Naive thymus-derived CD4-positive, alpha-beta T cell (primary cell): ENCODE results near the gene FREM2. TPM values are rescaled to one million over a fixed set of nuclear protein-coding genes. Genes with fewer than 3 reads are reported as not detected.

Experiments
- ATAC-seq: fragments of 150-1000 bp; cut with Tn5 transposase; 2 replicates; pipeline ENCODE4 v1.10.0; 2021; ENCODE audit warnings: mild to moderate bottlenecking, moderate library complexity
- CTCF ChIA-PET: fragments of 350-600 bp; sonication (Branson Sonifier 250); formaldehyde crosslinking; loops from one replicate; lab custom pipeline; 2021; ENCODE audit warnings: antibody characterized with exemption; lab: Charles Lee
- POLR2A ChIA-PET: fragments of 350-600 bp; sonication (Branson Sonifier 250); formaldehyde crosslinking; loops from one replicate; lab custom pipeline; 2021; ENCODE audit warnings: antibody characterized with exemption, inconsistent platforms; lab: Charles Lee
- DNase-seq, 9 donors: peaks; one replicate each; pipeline versions ENCODE4 v3.0.0 to v3.0.0-alpha.2; 2020 to 2022; ENCODE audit warnings: mixed read lengths in 1 of 9
- H3K27ac ChIP-seq: one replicate; pipeline ENCODE4 v1.7.0; 2013; ENCODE audit warnings: mild to moderate bottlenecking, low read depth, low read length, moderate library complexity
- H3K27me3 ChIP-seq, 2 donors: one replicate each; pipeline ENCODE4 v1.7.0; 2013; ENCODE audit warnings: low read length in 2 of 2, mild to moderate bottlenecking in 2 of 2, moderate library complexity in 2 of 2; ENCODE audit not compliant: control insufficient read depth in 2 of 2, insufficient read depth in 2 of 2
- H3K36me3 ChIP-seq, 3 experiments: 1 replicate in 2 of 3; 2 replicates in 1 of 3; pipeline ENCODE4 v1.7.0; 2013; ENCODE audit warnings: low read length in 3 of 3, mild to moderate bottlenecking in 3 of 3, moderate library complexity in 1 of 3; ENCODE audit not compliant: insufficient read depth in 3 of 3, control insufficient read depth in 2 of 3
- H3K4me1 ChIP-seq, 2 donors: one replicate each; pipeline ENCODE4 v1.7.0; 2013; ENCODE audit warnings: low read length in 2 of 2, mild to moderate bottlenecking in 2 of 2, moderate library complexity in 1 of 2; ENCODE audit not compliant: control insufficient read depth in 2 of 2, insufficient read depth in 2 of 2
- H3K4me3 ChIP-seq: 2 replicates; pipeline ENCODE4 v1.7.0; 2013; ENCODE audit warnings: mild to moderate bottlenecking, low read length
- H3K9me3 ChIP-seq, 3 experiments: 1 replicate in 2 of 3; 2 replicates in 1 of 3; pipeline ENCODE4 v1.7.0; 2013; ENCODE audit warnings: low read length in 3 of 3; ENCODE audit not compliant: control insufficient read depth in 2 of 3
- H3K27ac Mint-ChIP-seq, 9 donors: one replicate each; pipeline ENCODE4 v1.8.0; 2020 to 2022; ENCODE audit warnings: mixed read lengths in 9 of 9, mild to moderate bottlenecking in 8 of 9, moderate library complexity in 5 of 9, inconsistent platforms in 2 of 9
- H3K27me3 Mint-ChIP-seq, 5 donors: one replicate each; pipeline ENCODE4 v1.8.0; 2021 to 2022; ENCODE audit warnings: mixed read lengths in 5 of 5, mild to moderate bottlenecking in 1 of 5
- H3K36me3 Mint-ChIP-seq, 5 donors: one replicate each; pipeline ENCODE4 v1.8.0; 2020 to 2022; ENCODE audit warnings: mixed read lengths in 5 of 5, mild to moderate bottlenecking in 3 of 5, inconsistent platforms in 1 of 5
- H3K4me1 Mint-ChIP-seq, 7 donors: one replicate each; pipeline ENCODE4 v1.8.0; 2020 to 2022; ENCODE audit warnings: mixed read lengths in 7 of 7, mild to moderate bottlenecking in 3 of 7, inconsistent platforms in 1 of 7
- H3K4me3 Mint-ChIP-seq, 10 donors: one replicate each; pipeline ENCODE4 v1.8.0; 2020 to 2022; ENCODE audit warnings: mild to moderate bottlenecking in 10 of 10, mixed read lengths in 10 of 10, moderate library complexity in 6 of 10, inconsistent platforms in 2 of 10
- H3K9me3 Mint-ChIP-seq, 11 donors: one replicate each; pipeline ENCODE4 v1.8.0; 2020 to 2022; ENCODE audit warnings: mixed read lengths in 11 of 11, mild to moderate bottlenecking in 4 of 11, inconsistent platforms in 1 of 11, moderate library complexity in 1 of 11
- intact Hi-C, 2 donors: fragments of 100-400 bp; cut with micrococcal nuclease; formaldehyde crosslinking; loops; one replicate each; pipeline ENCODE4 v1.15.1; 2023
- polyA plus RNA-seq, 2 donors: library from polyadenylated mRNA; unstranded; fragments of 300-500 nt; fragmentation: Illumina TruSeq; gene quantifications; one replicate each; pipeline ENCODE4 v1.2.3, GENCODE V29; 2021
- total RNA-seq, 6 experiments: library from RNA in 5 of 6; stranded (reverse) in 5 of 6; gene quantifications; 1 replicate in 5 of 6; 2 replicates in 1 of 6; pipeline ENCODE4 v1.2.3 and lab custom pipeline; 2021 to 2026

Gene FREM2
- total and polyA plus RNA-seq, 7 experiments from 2014 or later, result 0.12 TPM; not detected in 6

DNA sequence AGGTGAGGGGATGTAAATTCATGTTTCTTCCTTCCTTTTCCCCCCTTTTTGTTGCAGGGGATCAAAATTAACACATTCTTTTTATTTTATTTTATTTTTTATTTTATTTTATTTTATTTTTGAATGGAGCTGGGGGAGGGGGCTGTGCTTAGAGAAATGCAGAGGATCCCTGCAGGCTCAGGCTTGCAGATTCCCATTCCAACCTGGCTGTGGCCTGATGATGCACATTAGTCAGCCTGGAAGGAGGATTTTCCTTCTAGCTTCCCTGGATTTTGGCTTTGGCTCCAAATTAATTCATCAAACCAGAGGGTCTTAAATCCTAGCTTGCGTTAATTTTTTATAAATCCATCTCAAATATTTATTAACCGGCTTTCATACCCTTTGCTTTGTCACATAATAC, 67.0 kb downstream of the FREM2 start:
- ChIA-PET POLR2A (no interaction called here), CTCF (no interaction called here)
- Mint-ChIP-seq H3K4me3 (no peak overlapping the region), H3K27me3 (peaks cover 0 to 23% (median 9%) of the 10 kb centered on the region in 5 donors), H3K9me3 (peaks cover 0 to 2% (median 0%) of the 10 kb centered on the region in 11 donors), H3K36me3 (no peaks in the 10 kb centered on the region), H3K4me1 (no peaks in the 10 kb centered on the region), H3K27ac (no peak overlapping the region)
- H3K36me3 ChIP-seq, result no peaks in the 10 kb centered on the region
- H3K27ac ChIP-seq, result no peak overlapping the region
- no peaks in the 10 kb centered on the region for H3K9me3 ChIP-seq
- no peak overlapping the region for H3K4me3 ChIP-seq
- H3K4me1 ChIP-seq, result no peaks in the 10 kb centered on the region
- H3K27me3 ChIP-seq, result no peaks in the 10 kb centered on the region
- no peak for DNase-seq
- intact Hi-C loops, result no loop called here
- no peak for ATAC-seq

DNA sequence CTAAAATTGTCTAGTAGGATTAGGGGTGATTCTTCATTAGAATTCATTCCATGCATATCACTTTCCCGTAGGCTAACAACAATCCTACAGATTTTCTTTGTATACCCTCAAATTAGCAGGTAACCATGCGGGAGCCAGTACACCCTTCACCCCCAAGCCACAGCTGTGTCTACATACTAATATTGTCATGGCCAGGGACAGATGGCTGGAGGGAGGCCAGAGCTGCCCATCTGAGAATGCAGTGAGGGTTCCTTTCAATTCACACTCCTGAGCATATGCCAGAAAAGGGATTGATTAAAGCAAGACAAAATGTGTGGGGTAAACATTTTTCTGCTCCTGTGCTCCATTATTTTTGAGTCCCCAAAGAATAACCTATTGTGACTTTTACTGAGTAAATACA, 68.9 kb downstream of the FREM2 start:
- H3K9me3 Mint-ChIP-seq, result peaks cover 0 to 2% (median 0%) of the 10 kb centered on the region in 11 donors
- peaks cover 0 to 37% (median 9%) of the 10 kb centered on the region in 5 donors for H3K27me3 Mint-ChIP-seq
- intact Hi-C loops, result no loop called here
- H3K36me3 Mint-ChIP-seq, result no peaks in the 10 kb centered on the region
- POLR2A ChIA-PET, result no interaction called here
- H3K27me3 ChIP-seq, result no peaks in the 10 kb centered on the region
- H3K4me3 Mint-ChIP-seq, result no peak overlapping the region
- H3K27ac Mint-ChIP-seq, result no peak overlapping the region
- CTCF ChIA-PET, result no interaction called here
- no peaks in the 10 kb centered on the region for H3K4me1 ChIP-seq
- ATAC-seq (no peak), DNase-seq (no peak)
- H3K9me3 ChIP-seq, result no peaks in the 10 kb centered on the region
- H3K4me3 ChIP-seq, result no peak overlapping the region
- H3K4me1 Mint-ChIP-seq, result no peaks in the 10 kb centered on the region
- no peaks in the 10 kb centered on the region for H3K36me3 ChIP-seq
- no peak overlapping the region for H3K27ac ChIP-seq

DNA sequence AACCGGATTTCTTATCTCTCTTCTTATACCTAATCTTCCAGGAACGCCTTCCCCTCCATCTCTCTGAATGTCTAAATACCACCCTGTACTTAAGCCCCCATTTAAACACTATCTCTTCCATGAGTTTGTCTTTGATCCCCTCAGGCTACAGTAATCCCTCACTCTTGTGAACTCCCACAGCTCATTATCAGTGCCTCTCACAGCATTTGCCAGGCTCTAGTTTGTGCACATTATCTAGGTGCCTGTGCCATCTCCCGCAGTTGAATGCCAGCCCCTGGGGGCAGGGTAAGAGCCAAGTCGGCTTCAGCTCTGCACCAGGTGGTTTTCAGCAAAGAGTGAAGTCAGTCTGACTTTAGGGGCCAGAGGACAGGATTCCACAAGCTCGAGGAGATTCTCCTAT, 71.4 kb downstream of the FREM2 start:
- H3K9me3 Mint-ChIP-seq, result peaks cover 0 to 6% (median 0%) of the 10 kb centered on the region in 11 donors
- H3K4me1 Mint-ChIP-seq, result no peaks in the 10 kb centered on the region
- H3K36me3 Mint-ChIP-seq, result no peaks in the 10 kb centered on the region
- Histone ChIP-seq H3K4me1 (no peaks in the 10 kb centered on the region), H3K9me3 (no peaks in the 10 kb centered on the region), H3K4me3 (no peak overlapping the region), H3K27me3 (no peaks in the 10 kb centered on the region), H3K36me3 (no peaks in the 10 kb centered on the region), H3K27ac (no peak overlapping the region)
- intact Hi-C loops, result no loop called here
- ChIA-PET POLR2A (no interaction called here), CTCF (no interaction called here)
- H3K27me3 Mint-ChIP-seq, result peaks cover 0 to 48% (median 11%) of the 10 kb centered on the region in 5 donors
- no peak for ATAC-seq
- H3K4me3 Mint-ChIP-seq, result no peak overlapping the region
- DNase-seq, result no peak
- no peak overlapping the region for H3K27ac Mint-ChIP-seq

DNA sequence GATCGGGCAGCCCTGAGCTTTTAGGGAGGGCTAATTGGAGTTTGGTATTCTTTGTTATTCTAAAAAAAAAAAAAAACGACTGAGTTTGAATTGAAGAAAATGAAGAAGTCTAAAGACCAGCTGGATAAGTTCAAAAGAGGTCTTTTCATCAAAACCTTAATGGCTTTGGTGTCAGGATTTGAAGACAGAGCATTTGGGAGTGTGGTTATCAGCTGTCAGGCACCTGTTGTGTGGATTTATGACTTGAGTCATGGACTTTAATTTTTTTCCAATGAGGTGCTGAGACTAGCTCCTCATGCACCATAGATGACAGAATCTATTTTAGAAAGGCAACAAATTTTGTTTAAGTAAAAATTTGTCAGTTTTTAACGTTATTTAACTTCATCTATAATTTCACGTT, 72.5 kb downstream of the FREM2 start:
- no peak overlapping the region for H3K4me3 ChIP-seq
- H3K36me3 ChIP-seq, result no peaks in the 10 kb centered on the region
- Mint-ChIP-seq H3K4me3 (no peak overlapping the region), H3K4me1 (no peaks in the 10 kb centered on the region), H3K36me3 (no peaks in the 10 kb centered on the region), H3K27me3 (peaks cover 0 to 48% (median 11%) of the 10 kb centered on the region in 5 donors), H3K9me3 (peaks cover 0 to 6% (median 0%) of the 10 kb centered on the region in 11 donors), H3K27ac (no peak overlapping the region)
- intact Hi-C loops, result no loop called here
- no peaks in the 10 kb centered on the region for H3K9me3 ChIP-seq
- no peak for DNase-seq
- H3K4me1 ChIP-seq, result no peaks in the 10 kb centered on the region
- H3K27me3 ChIP-seq, result no peaks in the 10 kb centered on the region
- no peak for ATAC-seq
- POLR2A ChIA-PET, result no interaction called here
- CTCF ChIA-PET, result interaction anchor here (0.6 kb wide), 1 partner anchor 18 kb away, joined by 6 read pairs; no protein-coding TSS in a partner anchor
- H3K27ac ChIP-seq, result no peak overlapping the region

DNA sequence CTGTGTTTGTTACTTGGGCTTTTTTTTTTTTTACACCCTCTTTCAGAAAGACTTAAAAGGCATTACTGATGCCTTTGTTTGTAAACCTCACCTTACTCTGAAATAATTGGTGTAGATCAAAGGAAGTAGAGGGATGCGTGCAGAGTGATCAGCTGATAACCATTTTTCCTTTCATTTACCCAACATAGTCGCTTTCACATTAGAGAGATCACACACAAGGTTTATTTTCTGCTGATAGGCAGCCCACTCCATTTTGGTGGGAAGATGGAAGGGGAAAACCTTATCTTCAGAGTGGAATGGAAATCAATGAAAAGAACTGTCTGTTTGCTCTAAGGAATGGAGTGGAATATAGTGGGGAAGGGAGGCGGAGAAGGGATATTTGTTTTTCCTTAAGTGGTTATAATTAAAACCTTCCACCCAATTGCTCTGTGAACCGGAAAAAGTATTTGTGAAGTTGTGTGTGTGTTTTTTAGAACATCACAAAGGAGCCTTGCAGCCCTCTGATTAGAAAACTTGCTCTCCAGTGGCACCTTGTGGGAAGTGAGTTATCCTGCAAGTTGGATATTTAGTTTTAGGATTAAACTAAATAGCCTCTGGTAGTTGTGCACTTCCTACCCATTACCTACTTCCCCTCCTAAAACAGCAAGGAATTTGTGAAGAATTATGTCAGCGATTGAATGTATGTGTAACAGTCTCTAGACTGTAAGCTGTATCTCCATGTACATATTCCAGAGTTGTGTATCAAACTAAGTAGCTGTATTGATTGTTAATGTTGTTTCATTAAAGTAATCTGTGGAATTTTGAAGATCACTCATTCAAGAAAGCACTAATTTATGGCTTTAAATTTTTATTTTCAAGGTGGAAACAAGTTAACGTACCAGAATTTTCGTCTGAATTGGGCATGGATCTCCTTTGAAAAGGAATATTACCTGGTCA, 76.8 kb downstream of the FREM2 start:
- ChIA-PET POLR2A (no interaction called here), CTCF (no interaction called here)
- Mint-ChIP-seq H3K4me1 (no peaks in the 10 kb centered on the region), H3K36me3 (peaks cover 0 to 3% (median 0%) of the 10 kb centered on the region in 5 donors), H3K27me3 (peaks cover 0 to 43% (median 10%) of the 10 kb centered on the region in 5 donors), H3K27ac (no peak overlapping the region), H3K4me3 (no peak overlapping the region), H3K9me3 (peaks cover 0 to 6% (median 0%) of the 10 kb centered on the region in 11 donors)
- no peak for DNase-seq
- no peaks in the 10 kb centered on the region for H3K4me1 ChIP-seq
- H3K27ac ChIP-seq, result no peak overlapping the region
- no peak for ATAC-seq
- no peaks in the 10 kb centered on the region for H3K27me3 ChIP-seq
- H3K36me3 ChIP-seq, result no peaks in the 10 kb centered on the region
- intact Hi-C loops, result no loop called here
- no peak overlapping the region for H3K4me3 ChIP-seq
- H3K9me3 ChIP-seq, result no peaks in the 10 kb centered on the region

DNA sequence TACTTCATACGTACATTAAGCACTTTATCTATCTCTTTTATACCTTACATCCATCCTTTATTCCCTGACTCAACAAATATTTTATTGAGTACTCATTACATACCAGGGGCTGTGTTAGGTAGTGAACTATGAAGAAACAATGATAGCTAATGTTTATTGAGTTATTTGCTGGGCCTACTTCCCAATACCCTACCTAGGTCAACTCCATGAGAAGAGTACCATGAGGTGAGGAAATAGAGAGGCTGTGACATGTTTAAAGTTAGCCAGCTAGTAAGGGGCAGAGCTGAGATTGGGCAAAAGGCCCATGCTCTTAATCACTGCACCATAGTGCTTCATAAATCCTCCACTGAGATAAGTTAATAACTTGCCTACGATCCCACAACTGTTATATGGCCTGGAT, 79.9 kb downstream of the FREM2 start:
- Mint-ChIP-seq H3K4me3 (no peak overlapping the region), H3K4me1 (no peaks in the 10 kb centered on the region), H3K27me3 (peaks cover 0 to 28% (median 5%) of the 10 kb centered on the region in 5 donors), H3K27ac (no peak overlapping the region), H3K36me3 (peaks cover 0 to 3% (median 0%) of the 10 kb centered on the region in 5 donors), H3K9me3 (peaks cover 0 to 3% (median 0%) of the 10 kb centered on the region in 11 donors)
- DNase-seq, result no peak
- no peaks in the 10 kb centered on the region for H3K9me3 ChIP-seq
- H3K36me3 ChIP-seq, result no peaks in the 10 kb centered on the region
- CTCF ChIA-PET, result no interaction called here
- no peaks in the 10 kb centered on the region for H3K4me1 ChIP-seq
- intact Hi-C loops, result no loop called here
- no peak overlapping the region for H3K27ac ChIP-seq
- H3K4me3 ChIP-seq, result no peak overlapping the region
- no peak for ATAC-seq
- no peaks in the 10 kb centered on the region for H3K27me3 ChIP-seq
- POLR2A ChIA-PET, result no interaction called here
